ENCODE measurements around the gene IFT22.

DNA sequence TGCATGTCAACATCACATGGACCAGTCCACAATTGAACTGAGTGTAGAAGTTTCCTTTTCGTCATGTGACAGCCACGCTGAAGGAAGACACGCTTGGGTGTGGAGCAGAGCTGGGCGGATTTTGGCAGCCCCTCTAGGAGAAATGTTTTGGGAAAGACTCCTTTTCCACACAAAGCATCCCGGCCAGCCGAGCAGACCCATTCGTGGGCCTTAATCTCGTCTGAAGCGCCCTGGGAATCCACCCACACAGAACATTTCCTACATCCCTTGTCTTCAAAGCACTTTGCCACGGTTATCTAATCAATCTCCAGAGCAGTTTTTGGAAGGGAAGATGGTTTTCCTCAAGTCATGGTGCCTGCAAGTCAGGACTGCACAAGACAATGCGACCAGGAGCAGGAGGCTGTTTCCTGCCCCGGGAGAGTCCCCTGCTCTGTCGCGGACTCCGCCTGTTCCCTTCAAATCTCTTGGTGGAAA lies 8.4 kb upstream of the IFT22 start:
- TF ChIP-seq EP300 (IDR thresholded peaks at IDR 0.05) (no peak), POLR2A (IDR thresholded peaks at IDR 0.05) (no peak)
- TF ChIP-seq, protein P1, sequence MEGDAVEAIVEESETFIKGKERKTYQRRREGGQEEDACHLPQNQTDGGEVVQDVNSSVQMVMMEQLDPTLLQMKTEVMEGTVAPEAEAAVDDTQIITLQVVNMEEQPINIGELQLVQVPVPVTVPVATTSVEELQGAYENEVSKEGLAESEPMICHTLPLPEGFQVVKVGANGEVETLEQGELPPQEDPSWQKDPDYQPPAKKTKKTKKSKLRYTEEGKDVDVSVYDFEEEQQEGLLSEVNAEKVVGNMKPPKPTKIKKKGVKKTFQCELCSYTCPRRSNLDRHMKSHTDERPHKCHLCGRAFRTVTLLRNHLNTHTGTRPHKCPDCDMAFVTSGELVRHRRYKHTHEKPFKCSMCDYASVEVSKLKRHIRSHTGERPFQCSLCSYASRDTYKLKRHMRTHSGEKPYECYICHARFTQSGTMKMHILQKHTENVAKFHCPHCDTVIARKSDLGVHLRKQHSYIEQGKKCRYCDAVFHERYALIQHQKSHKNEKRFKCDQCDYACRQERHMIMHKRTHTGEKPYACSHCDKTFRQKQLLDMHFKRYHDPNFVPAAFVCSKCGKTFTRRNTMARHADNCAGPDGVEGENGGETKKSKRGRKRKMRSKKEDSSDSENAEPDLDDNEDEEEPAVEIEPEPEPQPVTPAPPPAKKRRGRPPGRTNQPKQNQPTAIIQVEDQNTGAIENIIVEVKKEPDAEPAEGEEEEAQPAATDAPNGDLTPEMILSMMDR (IDR thresholded peaks at IDR 0.05) = no peak
